IPS-NIHi7 (cell line): Measurements from ENCODE around the gene ATP2A2.
"Not testable (repeated sequence)": the region's sequence is repeated elsewhere in the genome, so short reads cannot be mapped to it uniquely, and the experiment has no call there.

Experiments
- DNase-seq: peaks from one replicate; pipeline ENCODE4 v3.0.0; 2012; ENCODE audit warnings: mixed read lengths; ENCODE audit errors: extremely low spot score

The ATP2A2 gene

GRCh38 chr12:110342157-110342556 is 61.1 kb downstream of the ATP2A2 start:
- no peak for DNase-seq

- DNase-seq: no peak
Observed at GRCh38 chr12:110343114-110343513, 62.1 kb downstream of the ATP2A2 start.

GRCh38 chr12:110343736-110344555 is 62.9 kb downstream of the ATP2A2 start:
- no peak for DNase-seq

- no peak for DNase-seq
Observed at GRCh38 chr12:110344657-110345056, 63.6 kb downstream of the ATP2A2 start.

- no peak for DNase-seq
Observed at GRCh38 chr12:110345176-110345661, 64.2 kb downstream of the ATP2A2 start.

- no peak for DNase-seq
Observed at GRCh38 chr12:110345963-110346362, 64.9 kb downstream of the ATP2A2 start.

- no peak for DNase-seq
Observed at GRCh38 chr12:110347767-110348166, 66.7 kb downstream of the ATP2A2 start.

- no peak for DNase-seq
Observed at GRCh38 chr12:110348431-110349059, 67.5 kb downstream of the ATP2A2 start.

- no peak for DNase-seq
Observed at GRCh38 chr12:110349096-110349495, 68.0 kb downstream of the ATP2A2 start.

- no peak for DNase-seq
Observed at GRCh38 chr12:110349514-110350151, 68.6 kb downstream of the ATP2A2 start.

- DNase-seq: no peak
Observed at GRCh38 chr12:110351119-110351518, 70.1 kb downstream of the ATP2A2 start.

- no peak for DNase-seq
Observed at GRCh38 chr12:110352401-110352800, 71.4 kb downstream of the ATP2A2 start.

- DNase-seq: no peak
Observed at GRCh38 chr12:110353211-110353965, 72.3 kb downstream of the ATP2A2 start.

- no peak for DNase-seq
Observed at GRCh38 chr12:110354172-110354780, 73.2 kb downstream of the ATP2A2 start.

GRCh38 chr12:110355073-110355472 is 74.0 kb downstream of the ATP2A2 start:
- DNase-seq: peak; percentile 85

GRCh38 chr12:110358384-110359097 is 77.5 kb downstream of the ATP2A2 start:
- DNase-seq: not testable (repeated sequence)

- DNase-seq: no peak
Observed at GRCh38 chr12:110361216-110361615, 80.2 kb downstream of the ATP2A2 start.

- DNase-seq: no peak
Observed at GRCh38 chr12:110365489-110366320, 84.7 kb downstream of the ATP2A2 start.

- DNase-seq: no peak
Observed at GRCh38 chr12:110366321-110367142, 85.5 kb downstream of the ATP2A2 start.
